Muscle layer of colon (tissue), 2 donors: ENCODE data around the gene LRRC4C.
"Not testable (repeated sequence)": the region's sequence is repeated elsewhere in the genome, so short reads cannot be mapped to it uniquely, and the experiment has no call there.

Experiments used
- H3K27ac ChIP-seq: one replicate; pipeline ENCODE4 v1.7.0; 2013; ENCODE audit warnings: low read depth, mild to moderate bottlenecking, low read length, moderate library complexity
- H3K27me3 ChIP-seq, 2 donors: one replicate each; pipeline ENCODE4 v1.7.0; 2013; ENCODE audit warnings: low read length in 2 of 2, mild to moderate bottlenecking in 2 of 2; ENCODE audit not compliant: insufficient read depth in 2 of 2, control insufficient read depth in 1 of 2
- H3K36me3 ChIP-seq: one replicate; pipeline ENCODE4 v1.7.0; 2013; ENCODE audit warnings: mild to moderate bottlenecking, low read length; ENCODE audit not compliant: insufficient read depth
- H3K4me1 ChIP-seq: one replicate; pipeline ENCODE4 v1.7.0; 2013; ENCODE audit warnings: mild to moderate bottlenecking, low read length; ENCODE audit not compliant: insufficient read depth
- H3K4me3 ChIP-seq, 2 donors: one replicate each; pipeline ENCODE4 v1.7.0; 2013; ENCODE audit warnings: low read length in 2 of 2, low read depth in 1 of 2, mild to moderate bottlenecking in 1 of 2, moderate library complexity in 1 of 2
- H3K9ac ChIP-seq: one replicate; pipeline ENCODE4 v1.7.0; 2013; ENCODE audit warnings: low read length
- H3K9me3 ChIP-seq: one replicate; pipeline ENCODE4 v1.7.0; 2013; ENCODE audit warnings: mild to moderate bottlenecking, low read length
- donor health status: abdominal sarcoma.
- donor health status: Adenocarcinoma of cecum.

Gene LRRC4C

DNA sequence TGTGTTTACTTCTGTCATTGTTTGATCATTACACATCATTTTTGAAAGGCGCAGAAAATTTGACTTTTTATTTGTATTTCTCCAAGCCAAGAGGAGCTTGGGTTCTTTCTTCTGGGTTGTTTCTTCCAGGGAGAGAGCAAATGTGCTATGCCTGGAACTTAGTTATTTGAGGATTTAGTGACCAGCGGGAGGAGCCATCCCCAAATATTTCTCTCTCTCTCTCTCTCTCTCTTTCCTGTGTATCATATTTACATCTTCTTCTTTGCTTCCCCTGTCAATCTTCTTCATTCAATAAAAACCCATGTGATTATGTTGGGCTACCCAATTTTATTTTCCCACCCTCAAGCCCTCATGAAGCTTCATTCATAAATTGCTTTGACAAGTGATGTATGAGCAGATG, 534.5 kb downstream of the LRRC4C start:
- H3K9me3 ChIP-seq = no peaks in the 10 kb centered on the region
- no peak overlapping the region for H3K4me3 ChIP-seq
- no peaks in the 10 kb centered on the region for H3K36me3 ChIP-seq
- no peaks in the 10 kb centered on the region for H3K27me3 ChIP-seq
- no peak overlapping the region for H3K27ac ChIP-seq
- H3K9ac ChIP-seq = no peak overlapping the region
- H3K4me1 ChIP-seq = no peaks in the 10 kb centered on the region

GRCh38 chr11:40921246-40921645, 538.2 kb downstream of the LRRC4C start:
- Histone ChIP-seq H3K9me3 (no peaks in the 10 kb centered on the region), H3K27ac (no peak overlapping the region), H3K4me1 (no peaks in the 10 kb centered on the region), H3K27me3 (no peaks in the 10 kb centered on the region), H3K36me3 (no peaks in the 10 kb centered on the region), H3K9ac (no peak overlapping the region), H3K4me3 (no peak overlapping the region)

GRCh38 chr11:40910774-40911173, 548.7 kb downstream of the LRRC4C start:
- not testable (repeated sequence) for H3K4me3 ChIP-seq, H3K9ac ChIP-seq, H3K36me3 ChIP-seq, H3K27me3 ChIP-seq, H3K9me3 ChIP-seq, H3K4me1 ChIP-seq, H3K27ac ChIP-seq

DNA sequence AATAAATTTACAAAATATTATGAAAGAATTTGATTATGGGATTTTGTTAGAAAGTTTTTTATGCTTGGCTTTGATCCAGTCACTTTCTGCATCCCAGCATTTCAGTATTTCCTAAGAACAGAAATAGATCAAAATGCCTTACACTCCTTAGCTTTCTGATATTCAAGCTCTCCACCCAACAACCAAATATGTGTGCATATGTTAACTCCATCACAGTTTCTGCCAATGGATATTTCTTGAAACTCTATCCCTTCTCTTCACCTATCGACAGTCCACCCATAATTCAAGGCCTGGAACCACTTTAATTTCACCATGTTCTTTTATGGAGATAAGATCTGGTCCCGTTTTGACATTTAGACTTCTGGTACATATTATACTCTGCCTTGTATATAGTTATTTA, 565.0 kb downstream of the LRRC4C start:
- H3K36me3 ChIP-seq = no peaks in the 10 kb centered on the region
- H3K9me3 ChIP-seq = no peaks in the 10 kb centered on the region
- no peak overlapping the region for H3K4me3 ChIP-seq
- no peaks in the 10 kb centered on the region for H3K4me1 ChIP-seq
- H3K27me3 ChIP-seq = no peaks in the 10 kb centered on the region
- H3K9ac ChIP-seq = no peak overlapping the region
- H3K27ac ChIP-seq = no peak overlapping the region

- Histone ChIP-seq H3K27ac (no peak overlapping the region), H3K4me3 (no peak overlapping the region), H3K36me3 (no peaks in the 10 kb centered on the region), H3K27me3 (no peaks in the 10 kb centered on the region), H3K9ac (no peak overlapping the region), H3K4me1 (no peaks in the 10 kb centered on the region), H3K9me3 (no peaks in the 10 kb centered on the region)
Observed at GRCh38 chr11:40885250-40885954, 574.0 kb downstream of the LRRC4C start.

DNA sequence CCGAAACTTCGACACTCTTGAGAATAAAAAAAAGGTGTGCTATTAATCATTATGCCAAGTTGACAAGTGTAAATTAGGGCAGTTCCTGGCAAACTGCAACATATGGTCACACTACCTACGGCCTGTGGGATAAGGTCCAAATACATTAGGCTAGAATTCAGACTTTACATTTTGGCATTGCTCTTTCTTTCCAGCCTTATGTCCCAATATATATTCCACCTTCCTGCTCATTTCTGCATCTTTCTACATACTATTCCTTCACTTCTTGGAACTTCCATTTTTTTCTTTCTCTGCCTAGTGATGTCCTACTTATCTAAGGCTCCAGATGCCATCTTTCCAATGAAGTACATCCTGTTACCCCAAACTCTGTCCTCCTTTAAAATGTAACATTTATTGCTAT, 577.2 kb downstream of the LRRC4C start:
- H3K36me3 ChIP-seq = no peaks in the 10 kb centered on the region
- H3K9me3 ChIP-seq = no peaks in the 10 kb centered on the region
- H3K4me3 ChIP-seq = no peak overlapping the region
- no peaks in the 10 kb centered on the region for H3K4me1 ChIP-seq
- H3K9ac ChIP-seq = no peak overlapping the region
- H3K27ac ChIP-seq = no peak overlapping the region
- H3K27me3 ChIP-seq = no peaks in the 10 kb centered on the region

- H3K4me1 ChIP-seq = no peaks in the 10 kb centered on the region
Observed at GRCh38 chr11:40879911-40880310, 579.5 kb downstream of the LRRC4C start.

GRCh38 chr11:40877981-40878380, 581.5 kb downstream of the LRRC4C start:
- Histone ChIP-seq H3K9ac (no peak overlapping the region), H3K27ac (no peak overlapping the region)

More at GRCh38 chr11:40879911-40880310, 579.5 kb downstream of the LRRC4C start:
- H3K9me3 ChIP-seq = no peaks in the 10 kb centered on the region
- H3K9ac ChIP-seq = no peak overlapping the region
- no peak overlapping the region for H3K4me3 ChIP-seq
- H3K27me3 ChIP-seq = no peaks in the 10 kb centered on the region
- H3K27ac ChIP-seq = no peak overlapping the region
- no peaks in the 10 kb centered on the region for H3K36me3 ChIP-seq

DNA sequence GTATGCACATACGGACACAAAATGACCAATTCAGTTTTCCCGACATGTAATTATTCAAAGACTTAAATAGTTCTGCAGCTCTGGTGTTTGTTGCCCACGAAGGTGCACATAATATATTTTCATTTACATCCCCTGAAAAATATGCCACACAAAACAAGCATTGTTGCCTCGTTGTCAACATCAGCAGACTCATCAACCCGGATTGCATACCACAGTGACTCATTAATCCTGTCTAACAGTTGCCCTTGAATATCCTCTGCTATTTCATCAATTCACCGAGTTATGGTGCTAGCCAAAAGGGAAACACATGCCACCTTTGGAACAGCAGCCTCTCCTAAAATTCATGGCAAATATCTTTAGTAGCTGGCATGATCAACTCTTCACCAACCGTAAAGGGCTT, 582.2 kb downstream of the LRRC4C start:
- H3K27ac ChIP-seq = no peak overlapping the region
- H3K36me3 ChIP-seq = no peaks in the 10 kb centered on the region
- H3K4me1 ChIP-seq = no peaks in the 10 kb centered on the region
- no peaks in the 10 kb centered on the region for H3K9me3 ChIP-seq
- no peak overlapping the region for H3K4me3 ChIP-seq
- H3K27me3 ChIP-seq = no peaks in the 10 kb centered on the region
- H3K9ac ChIP-seq = no peak overlapping the region

More at GRCh38 chr11:40877981-40878380, 581.5 kb downstream of the LRRC4C start:
- no peaks in the 10 kb centered on the region for H3K4me1 ChIP-seq
- no peaks in the 10 kb centered on the region for H3K9me3 ChIP-seq
- H3K4me3 ChIP-seq = no peak overlapping the region
- H3K27me3 ChIP-seq = no peaks in the 10 kb centered on the region
- H3K36me3 ChIP-seq = no peaks in the 10 kb centered on the region

DNA sequence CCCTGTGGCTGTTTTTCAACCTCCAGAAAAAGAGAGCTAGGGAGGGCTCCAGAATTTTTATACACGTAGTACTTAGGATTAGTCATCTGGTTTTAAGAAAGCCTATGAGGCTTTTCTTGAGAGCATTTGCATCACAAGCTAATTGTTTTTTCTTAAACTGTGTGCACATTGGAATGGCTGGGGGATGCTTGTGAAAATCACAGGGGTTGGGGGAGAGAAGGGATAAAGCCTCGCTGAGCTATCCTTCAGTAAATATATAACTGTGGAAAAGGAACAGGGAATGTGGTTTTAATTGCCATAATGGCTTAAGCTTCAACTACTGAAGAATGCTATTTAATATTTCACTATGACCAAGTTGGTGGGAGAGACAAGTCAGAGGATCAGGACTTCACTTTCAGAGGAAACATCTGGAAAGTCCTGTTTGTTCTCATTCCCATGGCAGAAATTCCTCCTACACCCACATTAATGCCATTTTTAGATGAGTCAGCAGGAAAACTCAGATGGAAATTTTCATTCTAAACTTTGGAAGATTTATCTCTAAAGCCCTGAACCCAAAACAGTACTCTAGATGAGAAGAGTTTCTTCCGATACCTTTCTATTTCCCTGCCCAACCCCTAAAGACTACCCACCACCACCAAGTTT, 591.3 kb downstream of the LRRC4C start:
- no peak overlapping the region for H3K27ac ChIP-seq
- H3K4me1 ChIP-seq = no peaks in the 10 kb centered on the region
- H3K36me3 ChIP-seq = no peaks in the 10 kb centered on the region
- no peak overlapping the region for H3K4me3 ChIP-seq
- no peak overlapping the region for H3K9ac ChIP-seq
- no peaks in the 10 kb centered on the region for H3K27me3 ChIP-seq
- no peaks in the 10 kb centered on the region for H3K9me3 ChIP-seq

DNA sequence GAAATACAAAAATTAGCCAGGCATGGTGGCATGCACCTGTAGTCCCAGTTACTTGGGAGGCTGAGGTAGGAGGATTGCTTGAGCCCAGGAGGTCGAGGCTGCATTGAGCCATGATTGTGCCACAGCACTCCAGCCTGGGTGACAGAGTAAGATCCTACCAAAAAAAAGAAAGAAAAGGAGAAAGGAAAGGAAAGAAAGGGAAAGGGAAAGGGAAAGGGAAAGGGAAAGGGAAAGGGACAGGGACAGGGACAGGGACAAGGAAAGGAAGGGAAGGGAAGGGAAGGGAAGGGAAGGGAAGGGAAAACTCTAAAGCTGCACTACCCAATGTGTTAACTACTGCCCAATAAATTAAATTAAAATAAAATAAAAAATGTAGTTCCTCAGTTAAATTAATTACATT, 601.7 kb downstream of the LRRC4C start:
- H3K27me3 ChIP-seq, H3K4me1 ChIP-seq, H3K9ac ChIP-seq: not testable (repeated sequence)

DNA sequence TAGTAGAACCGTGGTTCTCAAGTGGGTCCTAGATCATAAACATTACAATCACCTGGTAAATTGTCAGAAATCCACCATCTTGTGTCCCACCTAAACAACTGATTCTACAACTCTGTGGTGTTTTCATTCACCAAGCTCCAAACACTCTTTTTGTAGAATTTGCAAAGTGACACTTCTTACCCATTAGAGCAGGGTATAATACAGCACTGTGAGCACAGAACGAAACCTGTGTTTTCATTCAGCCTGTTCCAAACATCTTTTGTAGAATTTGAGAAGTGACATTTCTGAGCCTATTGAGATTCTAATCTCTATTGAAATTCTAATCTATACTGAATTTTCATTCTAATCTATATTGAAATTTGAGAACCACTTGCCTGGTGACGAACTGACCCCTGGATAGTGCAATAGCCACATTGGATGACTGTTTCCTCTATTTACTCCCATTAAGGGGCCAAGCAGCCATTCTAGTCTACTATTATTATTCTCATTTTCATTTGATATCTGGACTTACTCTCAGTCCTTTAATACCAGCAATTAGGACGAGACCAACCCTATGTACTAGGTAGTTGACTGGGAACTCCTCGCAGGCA, 616.6 kb downstream of the LRRC4C start:
- H3K9ac ChIP-seq = no peak overlapping the region

More for the DNA sequence above, 601.7 kb downstream of the LRRC4C start:
- not testable (repeated sequence) for H3K4me3 ChIP-seq, H3K36me3 ChIP-seq, H3K27ac ChIP-seq, H3K9me3 ChIP-seq

More for the DNA sequence above, 616.6 kb downstream of the LRRC4C start:
- Histone ChIP-seq H3K27ac (no peak overlapping the region), H3K36me3 (no peaks in the 10 kb centered on the region), H3K4me1 (no peaks in the 10 kb centered on the region), H3K27me3 (no peaks in the 10 kb centered on the region), H3K9me3 (no peaks in the 10 kb centered on the region), H3K4me3 (no peak overlapping the region)
